ENCODE results near the gene NFATC3.

GRCh38 chr16:68215302-68215701 is 130.1 kb downstream of the NFATC3 start:
- TF ChIP-seq, protein P1, sequence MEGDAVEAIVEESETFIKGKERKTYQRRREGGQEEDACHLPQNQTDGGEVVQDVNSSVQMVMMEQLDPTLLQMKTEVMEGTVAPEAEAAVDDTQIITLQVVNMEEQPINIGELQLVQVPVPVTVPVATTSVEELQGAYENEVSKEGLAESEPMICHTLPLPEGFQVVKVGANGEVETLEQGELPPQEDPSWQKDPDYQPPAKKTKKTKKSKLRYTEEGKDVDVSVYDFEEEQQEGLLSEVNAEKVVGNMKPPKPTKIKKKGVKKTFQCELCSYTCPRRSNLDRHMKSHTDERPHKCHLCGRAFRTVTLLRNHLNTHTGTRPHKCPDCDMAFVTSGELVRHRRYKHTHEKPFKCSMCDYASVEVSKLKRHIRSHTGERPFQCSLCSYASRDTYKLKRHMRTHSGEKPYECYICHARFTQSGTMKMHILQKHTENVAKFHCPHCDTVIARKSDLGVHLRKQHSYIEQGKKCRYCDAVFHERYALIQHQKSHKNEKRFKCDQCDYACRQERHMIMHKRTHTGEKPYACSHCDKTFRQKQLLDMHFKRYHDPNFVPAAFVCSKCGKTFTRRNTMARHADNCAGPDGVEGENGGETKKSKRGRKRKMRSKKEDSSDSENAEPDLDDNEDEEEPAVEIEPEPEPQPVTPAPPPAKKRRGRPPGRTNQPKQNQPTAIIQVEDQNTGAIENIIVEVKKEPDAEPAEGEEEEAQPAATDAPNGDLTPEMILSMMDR (IDR thresholded peaks at IDR 0.05): no peak
- no peak for TF ChIP-seq POLR2A (IDR thresholded peaks at IDR 0.05)

Measured in heart left ventricle (tissue), 13 donors.